MG63 (cell line): ENCODE data around the gene MON1A. TPM values are rescaled to one million over a fixed set of nuclear protein-coding genes. Genes with fewer than 3 reads are reported as not detected.
"Not testable (repeated sequence)": the region's sequence is repeated elsewhere in the genome, so short reads cannot be mapped to it uniquely, and the experiment has no call there.

Source experiments
- DNase-seq: peaks from one replicate; pipeline ENCODE4 v3.0.0-alpha.2; 2020
- H3K27me3 ChIP-seq: fragments of 250-450 bp; sonication (Bioruptor Pico); 2 replicates; pipeline ENCODE4 v1.5.1; 2020; ENCODE audit warnings: mild to moderate bottlenecking, moderate library complexity
- H3K36me3 ChIP-seq: fragments of 250-450 bp; sonication (Bioruptor Pico); 2 replicates; pipeline ENCODE4 v1.5.1; 2020; ENCODE audit warnings: mild to moderate bottlenecking, moderate library complexity
- H3K4me3 ChIP-seq: fragments of 250-450 bp; sonication (Bioruptor Pico); 2 replicates; pipeline ENCODE4 v1.5.1; 2020; ENCODE audit warnings: mild to moderate bottlenecking, moderate library complexity
- H3K9me3 ChIP-seq: fragments of 250-450 bp; sonication (Bioruptor Pico); 2 replicates; pipeline ENCODE4 v1.5.1; 2020; ENCODE audit warnings: mild to moderate bottlenecking, moderate library complexity
- total RNA-seq: library from RNA; depleted of rRNA; stranded (reverse); fragments of >200 nt; shearing (Covaris generic); gene quantifications from 2 replicates; pipeline ENCODE4 v1.2.3, GENCODE V29; 2014; ENCODE audit warnings: low replicate concordance

Gene MON1A
- total RNA-seq, 1 experiment from 2014 or later, result 15.6 TPM

GRCh38 chr3:49927798-49928197 lies 1.8 kb downstream of the MON1A start:
- no peaks in the 10 kb centered on the region for H3K9me3 ChIP-seq
- no peak for DNase-seq
- H3K4me3 ChIP-seq, result no peak overlapping the region
- H3K27me3 ChIP-seq, result no peaks in the 10 kb centered on the region
- no peaks in the 10 kb centered on the region for H3K36me3 ChIP-seq

GRCh38 chr3:49926117-49926728 lies 3.4 kb downstream of the MON1A start:
- Histone ChIP-seq H3K9me3 (no peaks in the 10 kb centered on the region), H3K36me3 (no peaks in the 10 kb centered on the region), H3K4me3 (no peak overlapping the region), H3K27me3 (no peaks in the 10 kb centered on the region)
- no peak for DNase-seq

GRCh38 chr3:49925485-49925884 lies 4.1 kb downstream of the MON1A start:
- Histone ChIP-seq H3K27me3 (no peaks in the 10 kb centered on the region), H3K9me3 (no peaks in the 10 kb centered on the region), H3K4me3 (no peak overlapping the region), H3K36me3 (no peaks in the 10 kb centered on the region)
- DNase-seq, result no peak

- DNase-seq, result peak; percentile 66
- H3K4me3 ChIP-seq, result no peak overlapping the region
These were observed 4.9 kb downstream of the MON1A start for GRCh38 chr3:49924683-49925082.

GRCh38 chr3:49917806-49918590 lies 11.6 kb downstream of the MON1A start:
- H3K27me3 ChIP-seq, DNase-seq, H3K36me3 ChIP-seq, H3K4me3 ChIP-seq, H3K9me3 ChIP-seq: not testable (repeated sequence)

More at GRCh38 chr3:49924683-49925082, 4.9 kb downstream of the MON1A start:
- H3K36me3 ChIP-seq, result no peaks in the 10 kb centered on the region
- no peaks in the 10 kb centered on the region for H3K9me3 ChIP-seq
- no peaks in the 10 kb centered on the region for H3K27me3 ChIP-seq

- Histone ChIP-seq H3K4me3 (no peak overlapping the region), H3K27me3 (no peaks in the 10 kb centered on the region), H3K36me3 (no peaks in the 10 kb centered on the region), H3K9me3 (no peaks in the 10 kb centered on the region)
- no peak for DNase-seq
These were observed 12.9 kb downstream of the MON1A start for GRCh38 chr3:49916686-49917085.

GRCh38 chr3:49914906-49915305 lies 14.7 kb downstream of the MON1A start:
- no peak overlapping the region for H3K4me3 ChIP-seq
- H3K9me3 ChIP-seq, result no peaks in the 10 kb centered on the region
- no peaks in the 10 kb centered on the region for H3K36me3 ChIP-seq
- H3K27me3 ChIP-seq, result no peaks in the 10 kb centered on the region
- no peak for DNase-seq

GRCh38 chr3:49912881-49913281 lies 16.7 kb downstream of the MON1A start:
- no peaks in the 10 kb centered on the region for H3K27me3 ChIP-seq
- peak; percentile 38 for DNase-seq
- H3K36me3 ChIP-seq, result no peaks in the 10 kb centered on the region
- H3K9me3 ChIP-seq, result no peaks in the 10 kb centered on the region
- H3K4me3 ChIP-seq, result no peak overlapping the region

- Histone ChIP-seq H3K27me3 (no peaks in the 10 kb centered on the region), H3K36me3 (no peaks in the 10 kb centered on the region), H3K9me3 (no peaks in the 10 kb centered on the region), H3K4me3 (no peak overlapping the region)
- DNase-seq, result no peak
These were observed 18.0 kb downstream of the MON1A start for GRCh38 chr3:49911611-49912010.

- no peak overlapping the region for H3K4me3 ChIP-seq
- H3K27me3 ChIP-seq, result no peaks in the 10 kb centered on the region
- DNase-seq, result no peak
- H3K9me3 ChIP-seq, result no peaks in the 10 kb centered on the region
- H3K36me3 ChIP-seq, result no peaks in the 10 kb centered on the region
These were observed 18.5 kb downstream of the MON1A start for GRCh38 chr3:49911124-49911420.

GRCh38 chr3:49910409-49911123 lies 19.0 kb downstream of the MON1A start:
- Histone ChIP-seq H3K36me3 (no peaks in the 10 kb centered on the region), H3K9me3 (no peaks in the 10 kb centered on the region), H3K4me3 (no peak overlapping the region), H3K27me3 (no peaks in the 10 kb centered on the region)
- DNase-seq, result no peak

GRCh38 chr3:49908373-49909199 lies 21.0 kb downstream of the MON1A start:
- Histone ChIP-seq H3K27me3 (no peaks in the 10 kb centered on the region), H3K9me3 (no peaks in the 10 kb centered on the region), H3K36me3 (no peaks in the 10 kb centered on the region), H3K4me3 (no peak overlapping the region)
- no peak for DNase-seq

- no peak overlapping the region for H3K4me3 ChIP-seq
- no peaks in the 10 kb centered on the region for H3K27me3 ChIP-seq
- H3K9me3 ChIP-seq, result no peaks in the 10 kb centered on the region
- no peaks in the 10 kb centered on the region for H3K36me3 ChIP-seq
- peak; percentile 45 for DNase-seq
These were observed 23.4 kb downstream of the MON1A start for GRCh38 chr3:49906073-49906743.

GRCh38 chr3:49904448-49904847 lies 25.2 kb downstream of the MON1A start:
- H3K4me3 ChIP-seq, H3K27me3 ChIP-seq, H3K9me3 ChIP-seq, H3K36me3 ChIP-seq, DNase-seq: not testable (repeated sequence)

GRCh38 chr3:49903451-49904424 lies 25.9 kb downstream of the MON1A start, which contains the start of gene MST1R:
Gene MST1R, minus strand, starts transcription at chr3:49903873. Its CDS starts 264 bp downstream, at chr3:49903609.
- no peaks in the 10 kb centered on the region for H3K27me3 ChIP-seq
- no peaks in the 10 kb centered on the region for H3K9me3 ChIP-seq
- H3K36me3 ChIP-seq, result no peaks in the 10 kb centered on the region
- no peak within 1 kb of the TSS for H3K4me3 ChIP-seq
- DNase-seq, result no peak
